T-cell (primary cell): Measurements from ENCODE around the gene SEZ6. TPM values are rescaled to one million over a fixed set of nuclear protein-coding genes. Genes with fewer than 3 reads are reported as not detected.
A peak's percentile ranks its signal among the peaks of the same experiment; 100 is the strongest.

Source experiments
- ATAC-seq, 4 experiments: fragments of 200-7000 bp in 3 of 4; fragments of 150-1000 bp in 1 of 4; cut with Tn5 transposase; replicated peaks in 1 of 4; 1 replicate in 3 of 4; 2 replicates in 1 of 4; pipeline ENCODE4 v1.10.0; 2021; ENCODE audit warnings: moderate library complexity in 3 of 4, mild to moderate bottlenecking in 2 of 4, moderate number of reproducible peaks in 1 of 4
- CTCF ChIA-PET, 2 donors: fragments of 300-600 bp; sonication (Branson Sonifier 250); formaldehyde crosslinking; loops; one replicate each; lab custom pipeline; 2022; ENCODE audit warnings: antibody characterized with exemption in 2 of 2; lab: Charles Lee
- POLR2A ChIA-PET, 2 donors: fragments of 300-600 bp; sonication (Branson Sonifier 250); formaldehyde crosslinking; loops; one replicate each; lab custom pipeline; 2022; ENCODE audit warnings: antibody characterized with exemption in 2 of 2; lab: Charles Lee
- DNase-seq, 35 experiments: peaks; one replicate each; pipeline versions ENCODE4 v3.0.0 to v3.0.0-alpha.2; 2013 to 2023
- H3K27ac ChIP-seq: one replicate; pipeline ENCODE4 v1.5.1; 2013; ENCODE audit warnings: low read length
- H3K27me3 ChIP-seq, 2 experiments: replicated peaks in 1 of 2; 1 replicate in 1 of 2; 2 replicates in 1 of 2; pipeline versions ENCODE4 v1.6.1 to v1.7.0; 2013; ENCODE audit warnings: low read length in 1 of 2, mixed read lengths in 1 of 2; ENCODE audit not compliant: control insufficient read depth in 2 of 2, insufficient read depth in 2 of 2; ENCODE audit errors: extremely low read depth in 1 of 2
- H3K36me3 ChIP-seq, 2 donors: 1 replicate in 1 of 2; 2 replicates in 1 of 2; pipeline versions ENCODE4 v1.6.1 to v1.7.0; 2013; ENCODE audit warnings: low read length in 1 of 2; ENCODE audit not compliant: control insufficient read depth in 2 of 2, insufficient read depth in 1 of 2; ENCODE audit errors: extremely low read depth in 1 of 2
- H3K4me1 ChIP-seq, 2 experiments: 1 replicate in 1 of 2; 2 replicates in 1 of 2; pipeline versions ENCODE4 v1.6.1 to v1.7.0; 2013; ENCODE audit warnings: low read length in 2 of 2, mixed read lengths in 1 of 2; ENCODE audit not compliant: insufficient read depth in 2 of 2, control insufficient read depth in 1 of 2; ENCODE audit errors: extremely low read depth in 1 of 2
- H3K4me3 ChIP-seq, 2 donors: 1 replicate in 1 of 2; 2 replicates in 1 of 2; pipeline versions ENCODE4 v1.5.1 to v1.7.0; 2013; ENCODE audit warnings: mild to moderate bottlenecking in 2 of 2, low read length in 1 of 2, moderate library complexity in 1 of 2; ENCODE audit not compliant: control insufficient read depth in 1 of 2; ENCODE audit errors: extremely low read depth in 1 of 2
- H3K9me3 ChIP-seq: 2 replicates; pipeline ENCODE4 v1.7.0; 2013
- H3K27ac Mint-ChIP-seq, 2 donors: one replicate each; pipeline ENCODE4 v1.8.0; 2020 to 2021; ENCODE audit warnings: mild to moderate bottlenecking in 2 of 2, mixed read lengths in 2 of 2
- H3K27me3 Mint-ChIP-seq, 2 donors: one replicate each; pipeline ENCODE4 v1.8.0; 2021 to 2022; ENCODE audit warnings: mixed read lengths in 2 of 2
- H3K36me3 Mint-ChIP-seq: one replicate; pipeline ENCODE4 v1.8.0; 2021; ENCODE audit warnings: mixed read lengths
- H3K4me1 Mint-ChIP-seq, 3 donors: one replicate each; pipeline ENCODE4 v1.8.0; 2020 to 2022; ENCODE audit warnings: mixed read lengths in 3 of 3, mild to moderate bottlenecking in 1 of 3
- H3K4me3 Mint-ChIP-seq, 3 donors: one replicate each; pipeline ENCODE4 v1.8.0; 2020 to 2022; ENCODE audit warnings: mild to moderate bottlenecking in 3 of 3, mixed read lengths in 3 of 3, moderate library complexity in 3 of 3
- H3K9me3 Mint-ChIP-seq, 3 donors: one replicate each; pipeline ENCODE4 v1.8.0; 2020 to 2022; ENCODE audit warnings: mixed read lengths in 3 of 3
- WGBS: methylation state at CpG from one replicate; pipeline ENCODE4 v1.1.5; 2013; ENCODE audit warnings: missing lambda C conversion rate; ENCODE audit not compliant: insufficient coverage; 5-methylcytosine and 5-hydroxymethylcytosine counted together
- total RNA-seq, 35 experiments: library from RNA in 6 of 35; stranded (reverse) in 6 of 35; fragments of 120-200 nt in 1 of 35; gene quantifications; one replicate each; pipeline versions ENCODE4 v1.2.1 to v1.2.4 and lab custom pipeline; 2013 to 2026

SEZ6 gene
- total RNA-seq, 5 donors from 2014 or later (not counting 1 experiment from before 2014, with no cell fraction given) = 0.49 to 1.6 TPM; not detected in 3

DNA sequence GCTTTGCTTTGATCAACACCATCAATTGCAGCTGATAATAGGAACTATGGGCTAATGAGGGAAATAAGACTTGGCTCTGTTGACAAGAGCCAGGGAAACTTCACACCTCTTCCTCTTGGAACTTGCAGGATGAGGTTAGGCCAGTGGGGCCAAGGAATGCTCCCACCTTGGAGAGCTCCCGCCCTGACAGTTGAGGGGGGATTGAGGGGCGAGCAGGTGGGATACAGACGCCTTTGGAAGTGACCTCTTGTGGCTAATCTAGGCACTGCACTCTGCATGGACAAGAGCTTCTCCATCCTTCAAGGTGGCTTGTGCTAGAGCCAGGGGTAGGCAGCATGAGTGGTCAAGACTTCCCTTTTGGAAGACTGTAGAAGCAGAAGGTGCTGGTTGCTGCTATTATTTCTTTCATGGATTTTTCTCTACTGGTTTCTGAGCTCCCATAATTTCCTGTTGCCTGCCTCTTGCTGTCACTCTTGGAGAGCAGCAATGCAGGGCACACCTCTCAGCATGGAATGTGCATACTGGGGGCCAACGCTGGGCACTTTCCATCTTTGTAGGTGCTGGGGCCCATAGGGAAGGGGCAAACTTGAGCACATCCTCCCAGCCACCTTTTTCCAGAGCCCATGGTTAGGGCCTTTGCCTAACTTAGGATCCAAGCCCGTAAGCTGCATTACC lies 52.3 kb downstream of the SEZ6 start:
- Mint-ChIP-seq H3K9me3 (no peaks in the 10 kb centered on the region), H3K27ac (no peak overlapping the region), H3K4me1 (peaks cover 2 to 5% (median 4%) of the 10 kb centered on the region in 3 donors), H3K36me3 (peaks cover 5% of the 10 kb centered on the region), H3K27me3 (no peaks in the 10 kb centered on the region), H3K4me3 (peak overlapping the region in 2 of 3 donors; percentile 33 to 34)
- no peaks in the 10 kb centered on the region for H3K36me3 ChIP-seq
- ChIA-PET POLR2A (interaction anchor here (0.5 to 0.6 kb wide), 2 partner anchors 110 to 341 kb away, joined by 3 to 6 read pairs; partner anchors contain the start of gene NUFIP2 (in 1 of the 2)), CTCF (interaction anchor here (0.5 to 3.0 kb wide), 13 partner anchors 10 to 234 kb away, joined by 3 to 32 read pairs (median 3); partner anchors contain the start of genes MYO18A (in 1 of the 2), NEK8 (in 1 of the 2) and RPL23A (in 1 of the 2))
- H3K4me1 ChIP-seq = peaks cover 8 to 26% of the 10 kb centered on the region in 2 experiments
- H3K27me3 ChIP-seq = peaks cover 0 to 3% of the 10 kb centered on the region in 2 experiments
- no peak for ATAC-seq
- DNase-seq = peak in 28 of 35 experiments; percentile 8 to 72 (median 34)
- WGBS = 0% methylated on average over 1 of the region's 5 CpGs
- H3K27ac ChIP-seq = peak overlapping the region; percentile 99
- no peaks in the 10 kb centered on the region for H3K9me3 ChIP-seq
- no peak overlapping the region for H3K4me3 ChIP-seq

GRCh38 chr17:28951991-28952975 lies 53.5 kb downstream of the SEZ6 start:
- Histone ChIP-seq H3K4me3 (peak overlapping the region; percentile 58 to 90), H3K27ac (peak overlapping the region; percentile 99), H3K4me1 (peaks cover 19 to 34% of the 10 kb centered on the region in 2 experiments), H3K9me3 (no peaks in the 10 kb centered on the region), H3K27me3 (peaks cover 0 to 1% of the 10 kb centered on the region in 2 experiments), H3K36me3 (no peaks in the 10 kb centered on the region)
- ChIA-PET CTCF (interaction anchor here (0.6 to 3.0 kb wide), 25 partner anchors 13 to 871 kb away, joined by 3 to 32 read pairs (median 3); partner anchors contain the start of genes DHRS13 (in 1 of the 2), IFT20 (in 1 of the 2), MYO18A (in 1 of the 2) and RPL23A (in 1 of the 2)), POLR2A (interaction anchor here (0.6 to 3.7 kb wide), 7 partner anchors 26 to 661 kb away, joined by 3 to 20 read pairs (median 6); partner anchors contain the start of gene RPL23A (in 2 of the 2))
- Mint-ChIP-seq H3K4me1 (peaks cover 15 to 18% (median 17%) of the 10 kb centered on the region in 3 donors), H3K36me3 (peaks cover 13% of the 10 kb centered on the region), H3K27ac (no peak overlapping the region), H3K9me3 (no peaks in the 10 kb centered on the region), H3K27me3 (no peaks in the 10 kb centered on the region), H3K4me3 (no peak overlapping the region)
- peak; percentile 73 to 78 (median 75) for ATAC-seq
- WGBS = 0% methylated on average over 24 of the region's 36 CpGs
- peak; percentile 90 to 99 (median 96) for DNase-seq

DNA sequence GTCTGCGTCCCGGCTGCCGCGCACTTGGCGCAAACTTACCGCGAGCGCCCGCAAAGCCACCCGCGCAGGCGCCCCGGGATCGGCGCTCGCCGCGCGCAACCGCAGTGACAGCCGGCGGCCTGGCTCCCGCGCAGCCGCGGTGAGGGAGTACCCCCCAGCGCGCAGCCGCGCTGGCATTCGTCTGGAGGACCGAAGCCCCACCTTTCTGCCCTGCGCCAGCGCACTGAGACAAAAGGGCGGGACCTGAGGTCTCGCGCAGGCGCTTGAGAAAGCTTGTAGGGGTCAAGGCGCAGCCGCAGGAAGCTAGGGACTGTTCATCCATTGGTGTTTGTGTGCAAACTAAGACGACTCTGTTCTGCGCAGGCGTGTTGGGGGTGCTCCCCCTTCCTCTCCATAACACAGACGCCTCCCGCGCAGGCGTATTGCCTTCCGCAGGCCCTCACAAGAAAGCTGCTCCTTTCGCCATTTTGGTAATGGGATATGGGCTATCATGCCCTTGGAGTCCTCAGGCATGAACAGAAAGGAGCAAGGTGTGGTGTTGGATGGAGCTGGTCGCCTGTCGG lies 54.3 kb downstream of the SEZ6 start, which contains the start of gene PHF12:
Gene PHF12, minus strand, starts transcription at position 91 of the 563 bp plus-strand sequence. CDS start 558 bp downstream, outside the sequence.
- WGBS = 1% methylated on average over 42 of the region's 51 CpGs
- H3K4me1 Mint-ChIP-seq = peaks cover 23 to 26% (median 25%) of the 10 kb centered on the region in 3 donors
- no peaks in the 10 kb centered on the region for H3K27me3 Mint-ChIP-seq
- H3K27ac Mint-ChIP-seq = peak within 1 kb of the TSS; percentile 92 to 96
- H3K36me3 Mint-ChIP-seq = peaks cover 13% of the 10 kb centered on the region
- Histone ChIP-seq H3K36me3 (no peaks in the 10 kb centered on the region), H3K27me3 (no peaks in the 10 kb centered on the region), H3K4me1 (peaks cover 23 to 42% of the 10 kb centered on the region in 2 experiments), H3K9me3 (no peaks in the 10 kb centered on the region), H3K4me3 (peak within 1 kb of the TSS; percentile 92 to 98), H3K27ac (peak within 1 kb of the TSS; percentile 99)
- ChIA-PET POLR2A (interaction anchor here (0.6 to 3.7 kb wide), 6 partner anchors 25 to 662 kb away, joined by 3 to 20 read pairs (median 6); partner anchors contain the start of gene RPL23A (in 2 of the 2)), CTCF (interaction anchor here in 1 of 2 donors (0.6 to 3.0 kb wide), 20 partner anchors 14 to 1390 kb away, joined by 3 to 32 read pairs (median 3); partner anchors contain the start of genes DHRS13, IFT20, RPL23A and SDF2)
- DNase-seq (peak; percentile 98 to 100 (median 100)), ATAC-seq (peak; percentile 62 to 70 (median 68))
- no peaks in the 10 kb centered on the region for H3K9me3 Mint-ChIP-seq
- peak within 1 kb of the TSS in 2 of 3 donors; percentile 94 to 95 for H3K4me3 Mint-ChIP-seq

- peaks cover 28 to 48% of the 10 kb centered on the region in 2 experiments for H3K4me1 ChIP-seq
- no peaks in the 10 kb centered on the region for H3K36me3 ChIP-seq
- H3K4me3 ChIP-seq = peak overlapping the region; percentile 92 to 98
- H3K9me3 ChIP-seq = no peaks in the 10 kb centered on the region
- Mint-ChIP-seq H3K4me1 (peaks cover 29 to 32% (median 31%) of the 10 kb centered on the region in 3 donors), H3K4me3 (peak overlapping the region in 2 of 3 donors; percentile 94 to 95), H3K36me3 (peaks cover 18% of the 10 kb centered on the region), H3K27ac (peak overlapping the region; percentile 92 to 96), H3K27me3 (no peaks in the 10 kb centered on the region), H3K9me3 (no peaks in the 10 kb centered on the region)
- POLR2A ChIA-PET = interaction anchor here (0.6 to 3.7 kb wide), 7 partner anchors 24 to 231 kb away, joined by 3 to 20 read pairs (median 6); partner anchors contain the start of genes RPL23A (in 2 of the 2) and DHRS13 (in 1 of the 2)
- H3K27me3 ChIP-seq = no peaks in the 10 kb centered on the region
- peak overlapping the region; percentile 89 for H3K27ac ChIP-seq
- ATAC-seq (no peak), DNase-seq (no peak)
- CTCF ChIA-PET = interaction anchor here in 1 of 2 donors (0.6 to 2.0 kb wide), 16 partner anchors 22 to 1390 kb away, joined by 3 to 25 read pairs (median 4); partner anchors contain the start of genes DHRS13, RPL23A, SDF2 and SUPT6H
- 0% methylated on average over 18 of the region's 51 CpGs for WGBS
These were observed 54.9 kb downstream of the SEZ6 start for GRCh38 chr17:28950752-28951427.
